ENCODE results near the gene ENTPD1.
A peak's percentile ranks its signal among the peaks of the same experiment; 100 is the strongest.
"Not testable (repeated sequence)": the region's sequence is repeated elsewhere in the genome, so short reads cannot be mapped to it uniquely, and the experiment has no call there.

The ENTPD1 gene

DNA sequence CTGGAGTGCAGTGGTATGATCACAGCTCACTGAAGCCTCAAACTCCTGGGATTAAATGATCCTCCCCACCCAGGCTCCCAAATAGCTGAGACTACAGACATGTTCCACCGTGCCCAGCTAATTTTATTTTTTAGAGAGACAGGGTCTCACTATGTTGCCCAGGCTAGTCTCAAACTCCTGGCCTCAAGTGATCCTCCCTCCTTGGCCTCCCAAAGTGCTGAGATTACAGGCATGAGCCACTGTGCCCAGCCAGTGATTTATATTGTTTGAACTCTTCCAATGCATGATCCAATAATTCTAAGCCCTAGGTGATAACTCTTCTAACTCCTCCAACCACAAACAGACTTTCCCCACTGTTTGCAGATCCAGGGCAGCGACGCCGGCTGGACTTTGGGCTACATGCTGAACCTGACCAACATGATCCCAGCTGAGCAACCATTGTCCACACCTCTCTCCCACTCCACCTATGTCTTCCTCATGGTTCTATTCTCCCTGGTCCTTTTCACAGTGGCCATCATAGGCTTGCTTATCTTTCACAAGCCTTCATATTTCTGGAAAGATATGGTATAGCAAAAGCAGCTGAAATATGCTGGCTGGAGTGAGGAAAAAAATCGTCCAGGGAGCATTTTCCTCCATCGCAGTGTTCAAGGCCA, 110.0 kb downstream of the ENTPD1 start:
- DNase-seq (ENCODE audit: low spot score) = no peak

DNA sequence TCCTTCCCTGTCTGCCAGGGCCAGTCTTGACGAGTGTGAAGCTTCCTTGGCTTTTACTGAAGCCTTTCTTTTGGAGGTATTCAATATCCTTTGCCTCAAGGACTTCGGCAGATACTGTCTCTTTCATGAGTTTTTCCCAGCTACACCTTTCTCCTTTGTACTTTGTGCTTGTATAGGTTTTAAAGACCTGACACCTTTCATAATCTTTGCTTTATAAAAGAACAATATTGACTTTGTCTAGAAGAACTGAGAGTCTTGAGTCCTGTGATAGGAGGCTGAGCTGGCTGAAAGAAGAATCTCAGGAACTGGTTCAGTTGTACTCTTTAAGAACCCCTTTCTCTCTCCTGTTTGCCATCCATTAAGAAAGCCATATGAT, 110.5 kb downstream of the ENTPD1 start:
- DNase-seq (ENCODE audit: low spot score) = no peak

DNA sequence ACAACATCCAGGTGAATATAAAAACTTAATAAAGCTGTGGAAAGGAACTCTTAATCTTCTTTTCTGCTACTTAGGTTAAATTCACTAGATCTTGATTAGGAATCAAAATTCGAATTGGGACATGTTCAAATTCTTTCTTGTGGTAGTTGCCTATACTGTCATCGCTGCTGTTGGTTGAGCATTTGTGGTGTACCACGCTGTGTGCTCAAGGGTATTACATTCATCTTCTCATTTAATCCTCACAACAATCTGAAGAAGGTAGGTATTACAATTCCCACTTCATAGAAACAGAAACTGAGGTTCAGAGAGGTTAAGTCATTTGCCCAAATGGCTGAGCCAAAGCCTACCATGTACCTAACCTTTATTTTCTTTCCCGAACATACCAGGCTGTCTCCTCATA, 111.9 kb downstream of the ENTPD1 start:
- DNase-seq (ENCODE audit: low spot score) = no peak

DNA sequence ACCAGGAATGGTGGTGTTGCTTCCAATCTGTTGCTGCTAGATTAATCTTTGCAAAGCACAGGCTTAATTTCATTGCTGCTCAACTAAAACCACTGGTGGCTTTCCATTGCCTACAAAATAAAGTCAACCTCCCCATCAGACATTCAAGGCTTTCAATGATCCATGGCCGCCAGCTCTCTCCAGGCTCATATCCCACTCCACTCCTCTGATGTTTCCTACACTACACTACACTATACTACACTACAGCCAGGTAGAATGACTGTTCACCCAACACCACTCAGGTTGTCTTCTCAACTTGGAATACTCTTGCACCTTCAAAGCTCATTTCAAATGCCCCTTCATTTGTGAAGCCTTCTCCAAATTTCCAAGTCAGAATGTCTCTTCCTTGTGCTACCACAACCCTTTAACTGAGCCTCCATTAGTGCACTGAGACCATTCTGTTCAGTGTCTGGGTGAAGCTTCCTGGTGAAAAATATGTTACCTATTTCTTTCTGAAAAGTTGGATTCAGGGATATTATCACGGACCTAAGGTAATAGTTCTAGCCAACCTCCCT, 116.3 kb downstream of the ENTPD1 start:
- DNase-seq (ENCODE audit: low spot score) = no peak

DNA sequence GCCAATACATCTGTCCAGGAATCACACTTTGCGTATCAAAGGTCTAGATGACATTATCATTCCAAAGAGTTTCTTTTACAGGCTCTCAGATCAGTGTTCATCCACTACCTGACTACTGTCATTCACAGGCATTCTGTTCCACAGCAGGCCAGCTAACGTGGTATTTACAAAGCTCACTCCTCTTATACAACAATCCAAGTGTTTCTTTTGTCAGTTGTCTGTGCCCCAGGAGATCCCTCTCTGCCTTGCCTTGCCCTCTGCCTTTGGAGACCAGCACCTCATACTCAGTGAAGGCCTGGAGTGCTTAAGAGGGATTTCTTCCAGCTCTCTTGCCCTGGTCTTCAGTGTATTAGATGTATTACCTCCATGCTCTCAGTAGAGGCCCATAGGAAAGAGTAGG, 117.2 kb downstream of the ENTPD1 start:
- no peak for DNase-seq (ENCODE audit: low spot score)

DNA sequence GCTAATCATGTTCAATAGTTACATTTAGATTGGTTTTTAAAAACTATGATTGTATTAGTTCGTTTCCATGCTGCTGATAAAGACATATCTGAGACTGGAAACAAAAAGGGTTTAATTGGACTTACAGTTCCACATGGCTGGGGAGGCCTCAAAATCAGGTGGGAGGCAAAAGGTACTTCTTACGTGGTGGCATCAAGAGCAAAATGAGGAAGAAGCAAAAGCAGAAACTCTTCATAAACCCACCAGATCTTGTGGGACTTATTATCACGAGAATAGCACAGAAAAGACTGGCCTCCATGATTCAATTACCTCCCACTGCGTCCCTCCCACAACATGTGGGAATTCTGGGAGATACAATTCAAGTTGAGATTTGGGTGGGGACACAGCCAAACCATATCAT, 117.7 kb downstream of the ENTPD1 start:
- no peak for DNase-seq (ENCODE audit: low spot score)

DNA sequence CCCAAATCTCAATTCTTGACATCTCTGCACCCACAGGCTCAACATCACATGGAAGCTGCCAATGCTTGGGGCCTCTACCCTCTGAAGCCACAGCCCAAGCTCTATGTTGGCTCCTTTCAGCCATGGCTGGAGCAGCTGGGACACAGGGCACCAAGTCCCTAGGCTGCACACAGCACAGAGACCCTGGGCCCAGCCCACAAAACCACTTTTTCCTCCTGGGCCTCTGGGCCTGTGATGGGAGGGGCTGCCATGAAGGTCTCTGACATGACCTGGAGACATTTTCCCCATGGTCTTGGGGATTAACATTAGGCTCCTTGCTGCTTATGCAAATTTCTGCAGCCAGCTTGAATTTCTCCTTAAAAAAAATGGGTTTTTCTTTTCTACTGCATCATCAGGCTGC, 118.8 kb downstream of the ENTPD1 start:
- DNase-seq (ENCODE audit: low spot score) = not testable (repeated sequence)

DNA sequence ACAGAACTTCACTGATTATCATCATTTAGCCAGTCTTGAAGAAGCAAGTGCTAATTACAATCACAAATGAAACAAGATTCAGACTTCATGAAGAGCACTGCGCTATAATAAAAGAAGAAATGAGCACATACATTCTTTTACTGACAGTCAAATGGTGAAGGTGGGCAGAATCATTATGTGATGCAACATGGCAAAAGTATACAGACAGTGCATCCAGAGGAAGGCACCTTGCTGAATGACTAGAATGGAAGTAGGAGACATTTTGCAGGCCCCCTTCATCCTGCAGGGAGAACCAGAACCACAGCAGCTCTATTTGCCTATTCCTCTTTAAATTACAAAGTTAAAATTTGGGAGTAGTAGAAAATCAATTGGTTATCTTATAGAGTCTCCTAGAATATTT, 120.8 kb downstream of the ENTPD1 start:
- no peak for DNase-seq (ENCODE audit: low spot score)

DNA sequence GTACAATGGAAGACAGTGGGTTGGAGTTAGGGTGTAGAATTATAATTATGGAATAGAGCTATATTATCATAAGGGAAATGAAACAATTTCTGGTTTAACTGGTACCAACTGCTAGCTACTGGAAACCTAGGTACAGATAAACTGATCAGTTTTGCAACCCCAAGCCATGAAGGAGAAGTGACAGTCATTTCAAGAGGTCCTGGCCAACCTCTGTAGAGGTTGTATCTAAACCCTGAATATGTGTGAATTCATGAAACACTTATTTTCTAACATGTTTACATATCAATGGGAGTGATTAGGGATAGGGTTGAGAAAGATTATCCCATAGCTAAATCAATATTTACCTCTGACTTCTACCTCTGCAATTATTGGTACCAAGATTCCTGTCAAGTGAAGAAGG, 121.9 kb downstream of the ENTPD1 start:
- DNase-seq (ENCODE audit: low spot score) = no peak

DNA sequence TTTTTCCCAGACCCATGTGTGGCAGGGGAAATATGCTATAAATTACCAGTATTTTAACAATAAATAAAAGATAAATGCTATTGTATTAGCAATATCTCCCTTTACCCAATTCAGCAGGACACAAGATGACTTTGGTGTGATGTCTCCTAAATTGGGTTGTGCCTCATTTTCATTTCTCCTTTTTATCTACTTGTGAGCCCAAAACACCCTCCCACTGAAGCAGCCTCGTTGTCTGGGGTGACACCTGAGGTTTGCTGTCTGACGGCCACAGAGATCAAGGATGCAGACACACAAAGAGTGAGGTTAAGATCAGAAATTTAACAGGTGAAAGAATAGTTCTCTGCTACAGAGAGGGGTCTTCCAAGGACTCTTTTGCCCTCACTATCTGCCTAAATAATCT, 124.7 kb downstream of the ENTPD1 start:
- DNase-seq (ENCODE audit: low spot score) = no peak

DNA sequence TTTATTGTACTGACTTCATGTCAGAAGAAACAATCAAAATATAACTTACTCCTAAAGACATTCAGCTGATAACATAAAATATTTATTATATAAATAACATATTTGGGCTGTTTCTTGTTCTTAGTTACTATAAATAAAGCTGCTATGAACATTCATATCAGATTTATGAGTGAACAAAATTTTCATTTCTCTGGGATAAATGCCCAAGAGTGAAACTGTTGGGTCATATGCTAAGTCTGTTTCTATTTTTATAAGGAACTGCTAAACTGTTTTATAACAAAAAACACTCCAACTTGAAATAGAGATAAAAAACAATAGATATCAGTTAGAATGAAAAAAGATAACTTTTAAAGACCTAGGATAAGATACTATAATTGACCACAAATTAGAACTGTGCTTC, 125.4 kb downstream of the ENTPD1 start:
- no peak for DNase-seq (ENCODE audit: low spot score)

DNA sequence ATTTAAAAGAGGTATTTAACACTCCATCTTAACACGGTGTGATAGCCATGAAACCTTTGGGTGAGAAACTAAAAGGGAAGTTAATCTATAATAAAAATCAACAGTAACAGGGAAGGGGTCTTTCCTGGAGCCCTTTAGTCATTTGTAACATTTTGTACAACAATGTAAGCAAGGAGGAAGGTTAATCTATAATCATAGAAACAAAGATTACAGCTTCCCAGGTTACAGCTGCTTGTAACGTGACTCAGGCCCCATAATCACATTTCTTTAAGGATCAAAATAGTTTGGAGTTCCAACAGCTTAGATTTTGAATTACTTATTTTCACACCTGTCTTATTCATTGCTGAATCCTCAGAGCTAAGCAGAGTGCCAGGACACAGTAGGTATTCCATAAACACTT, 133.9 kb downstream of the ENTPD1 start:
- DNase-seq (ENCODE audit: low spot score) = no peak

DNA sequence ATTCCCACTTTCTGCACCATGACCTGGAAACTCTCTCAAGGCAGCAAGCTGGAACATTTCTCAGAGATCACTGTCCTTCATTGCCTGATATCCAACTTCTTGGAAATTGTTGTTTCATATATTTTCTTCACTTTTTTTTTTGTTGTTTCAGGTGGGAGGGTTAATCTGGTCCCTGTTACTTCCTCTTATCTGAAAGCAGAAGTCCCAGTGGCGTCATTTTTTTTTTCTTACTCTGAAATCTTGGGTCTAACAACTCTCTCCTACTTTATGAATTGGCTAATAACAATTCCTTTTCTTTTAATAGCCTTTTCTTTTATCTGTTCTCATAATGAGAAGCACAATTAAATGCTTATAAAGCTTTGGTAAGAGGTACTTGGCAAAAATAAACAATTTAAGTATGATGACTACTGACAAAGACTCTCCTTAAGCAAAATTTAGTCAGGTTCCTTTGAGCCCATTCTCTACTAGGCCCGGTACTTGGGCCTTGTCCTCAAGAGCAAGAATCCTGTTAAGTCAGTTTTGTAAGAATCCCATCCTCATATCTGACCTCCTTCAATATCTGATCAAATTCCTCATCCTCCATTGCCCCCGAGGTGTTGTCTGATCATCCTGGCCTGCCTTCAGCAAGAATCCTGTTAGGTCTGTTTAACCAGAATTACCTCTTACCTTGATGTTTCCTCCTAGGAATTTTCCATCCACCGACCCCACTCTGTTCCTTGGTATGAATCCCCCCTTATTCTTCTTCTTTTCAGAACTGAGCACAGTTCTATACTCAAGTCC, 140.3 kb downstream of the ENTPD1 start:
- no peak for DNase-seq (ENCODE audit: low spot score)

DNA sequence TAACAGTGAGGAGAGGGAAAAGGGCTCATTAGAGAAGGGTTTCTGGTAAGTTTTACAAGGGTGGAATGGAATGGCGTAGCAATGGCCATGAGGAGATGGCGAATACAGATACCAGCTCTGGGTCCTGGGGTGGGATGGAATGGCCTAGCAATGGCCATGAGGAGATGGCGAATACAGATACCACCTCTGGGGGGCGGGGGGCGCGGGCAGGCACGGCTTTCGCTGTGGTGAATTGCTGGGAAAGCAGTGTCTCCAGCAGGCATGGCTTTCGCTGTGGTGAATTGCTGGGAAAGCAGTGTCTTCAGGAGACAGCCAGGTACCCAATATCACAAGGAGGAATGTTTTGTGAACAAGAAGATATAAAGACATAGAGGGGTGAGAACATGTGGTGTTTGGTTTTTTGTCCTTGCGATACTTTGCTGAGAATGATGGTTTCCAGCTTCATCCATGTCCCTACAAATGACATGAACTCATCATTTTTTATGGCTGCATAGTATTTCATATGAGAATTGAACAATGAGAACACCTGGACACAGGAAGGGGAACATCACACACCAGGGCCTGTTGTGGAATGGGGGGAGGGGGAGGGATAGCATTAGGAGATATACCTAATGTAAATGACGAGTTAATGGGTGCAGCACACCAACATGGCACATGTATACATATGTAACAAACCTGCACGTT, 150.1 kb downstream of the ENTPD1 start:
- not testable (repeated sequence) for DNase-seq (ENCODE audit: low spot score)

DNA sequence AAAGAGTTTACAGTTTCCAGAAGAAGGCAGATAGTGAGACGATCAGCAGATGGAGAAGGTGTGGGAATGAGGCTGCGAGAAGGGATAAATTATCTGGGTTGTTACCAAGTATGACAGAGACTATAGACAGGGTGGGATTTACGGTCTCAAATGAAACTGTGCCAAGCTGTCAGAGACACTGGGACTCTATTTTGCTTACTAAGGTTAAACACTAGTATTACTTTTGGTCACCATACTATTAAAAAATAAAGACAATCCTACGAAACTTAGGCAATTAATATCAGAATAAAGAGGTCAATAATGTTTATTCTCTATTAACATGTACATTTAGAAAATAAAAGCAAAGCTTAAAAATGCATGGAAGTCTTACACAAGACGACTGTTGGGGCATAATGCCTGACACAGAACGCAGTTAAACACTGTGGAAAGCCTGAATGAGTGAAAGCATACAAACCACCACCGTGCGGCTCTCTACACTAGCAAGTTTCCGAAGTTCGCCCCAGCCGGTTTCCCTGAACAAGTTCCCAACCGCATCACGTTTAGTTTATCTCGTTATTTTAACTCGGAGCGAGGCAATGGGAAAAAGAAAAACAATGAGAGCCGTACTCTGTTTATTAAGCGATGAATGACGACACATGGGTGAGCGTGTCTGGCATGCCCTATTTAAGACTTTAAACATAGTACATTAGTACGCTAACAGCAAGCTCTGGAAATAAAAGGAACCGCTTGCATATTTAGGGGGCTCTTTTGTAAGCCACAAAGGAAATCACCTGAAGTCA, 150.9 kb downstream of the ENTPD1 start:
- peak; percentile 75 for DNase-seq (ENCODE audit: low spot score)

DNA sequence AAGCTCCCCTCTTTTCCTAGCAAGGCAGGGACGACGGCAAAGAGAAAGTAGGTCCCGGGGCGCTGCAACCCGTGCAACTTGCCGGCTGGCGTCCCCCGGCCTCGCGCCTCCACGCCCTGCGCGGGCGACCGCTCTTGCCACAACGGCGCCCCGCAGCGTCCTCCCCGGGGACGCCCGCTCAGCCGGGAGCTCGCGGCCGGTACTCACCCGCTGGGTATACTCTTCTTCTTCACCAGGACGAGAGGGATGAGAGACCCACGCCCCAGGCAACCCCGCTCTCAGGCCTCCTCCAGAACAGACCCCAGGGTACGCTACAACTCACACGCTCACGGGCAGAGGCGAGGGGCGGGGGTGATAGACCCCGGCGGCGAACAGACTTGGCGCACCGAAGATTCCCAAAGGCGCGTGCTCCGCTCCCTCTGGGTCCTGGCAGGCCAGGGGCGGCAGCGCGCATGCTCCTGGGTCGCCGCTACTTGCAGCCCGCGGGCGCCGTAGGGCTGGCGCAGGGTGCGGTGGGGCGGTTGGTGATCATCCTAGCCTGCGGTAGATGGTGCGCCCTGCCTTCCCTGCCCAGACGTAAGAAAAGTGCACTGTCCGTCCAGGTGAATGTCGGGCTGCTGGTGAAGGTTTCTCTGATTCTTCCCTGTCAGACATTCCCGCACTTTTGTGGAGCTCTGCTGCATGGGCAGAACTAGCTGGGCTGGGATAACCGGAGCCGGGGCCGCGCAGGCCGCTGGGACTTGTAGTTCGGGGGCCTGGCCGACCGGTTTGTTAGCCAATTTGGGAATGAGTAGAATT, 151.7 kb downstream of the ENTPD1 start, which contains the start of gene CC2D2B:
Gene CC2D2B, plus strand, starts transcription at position 520 of the 798 bp plus-strand sequence. CDS start 3,349 bp downstream, outside the sequence.
- DNase-seq (ENCODE audit: low spot score) = peak; percentile 87

DNA sequence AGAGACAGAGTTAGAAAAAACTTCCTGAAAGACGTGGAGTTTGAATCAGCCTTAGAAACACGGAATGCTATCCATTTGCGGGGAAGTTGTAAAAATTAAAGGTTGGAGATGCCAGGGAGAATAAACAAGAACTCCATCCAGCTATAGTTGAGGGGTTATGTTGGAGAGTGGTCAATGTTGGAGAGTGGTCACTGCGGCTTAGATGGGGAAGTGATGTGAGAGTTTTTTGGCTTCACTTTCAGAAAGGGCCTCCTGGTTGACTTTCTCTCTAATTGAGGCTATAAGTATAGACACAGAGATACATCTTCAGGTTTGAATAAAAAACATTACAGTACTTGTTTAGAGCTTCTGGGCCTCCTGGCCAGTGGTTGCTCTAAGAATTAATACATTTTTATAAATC, 152.5 kb downstream of the ENTPD1 start:
- no peak for DNase-seq (ENCODE audit: low spot score)

DNA sequence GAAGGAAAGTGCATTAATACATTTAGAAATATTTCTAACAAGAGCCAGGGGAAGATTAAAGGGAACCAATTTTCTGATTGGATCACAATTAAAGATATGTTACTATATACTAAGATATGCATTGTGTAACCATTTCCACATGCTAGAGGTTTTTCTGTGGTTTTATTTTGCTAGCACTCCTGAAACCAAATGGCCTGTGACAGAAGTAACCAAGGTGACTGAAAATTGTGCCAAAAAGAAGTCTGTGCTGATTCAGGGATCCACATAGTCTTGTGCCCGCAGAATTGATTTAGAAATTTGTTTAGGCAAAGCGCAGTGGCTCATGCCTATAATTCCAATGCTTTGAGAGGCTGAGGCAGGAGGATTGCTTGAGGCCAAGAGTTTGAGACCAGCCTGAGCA, 153.6 kb downstream of the ENTPD1 start:
- DNase-seq (ENCODE audit: low spot score) = no peak

DNA sequence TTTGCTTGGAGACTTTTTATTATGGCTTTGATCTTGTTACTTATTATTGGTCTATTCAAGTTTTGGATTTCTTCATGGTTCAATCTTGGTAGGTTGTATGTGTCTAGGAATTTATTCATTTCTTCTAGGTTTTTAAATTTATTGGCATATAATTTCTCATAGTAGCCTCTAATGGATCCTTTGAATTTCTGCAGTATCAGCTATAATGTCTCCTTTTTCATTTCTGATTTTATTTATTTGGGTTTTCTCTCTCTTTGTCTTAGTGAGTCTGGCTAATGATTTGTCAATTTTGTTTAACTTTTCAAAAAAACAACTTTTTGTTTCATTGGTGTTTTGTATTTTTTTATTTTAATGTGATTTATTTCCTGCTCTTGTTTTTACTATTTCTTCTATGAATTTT, 160.1 kb downstream of the ENTPD1 start:
- DNase-seq (ENCODE audit: low spot score) = not testable (repeated sequence)

Data from RKO (cell line).